OCI-LY7 (cell line): Measurements from ENCODE around the gene MAGEA1.

Source experiments
- EZH2phosphoT487 ChIP-seq: fragments of 200-600 bp; sonication (generic); IDR thresholded peaks from 2 replicates; pipeline ENCODE4 v1.6.1; 2018; ENCODE audit warnings: low read depth, borderline replicate concordance, mild to moderate bottlenecking, mixed run types, antibody characterized with exemption, low read length, moderate library complexity, mixed read lengths
- TF ChIP-seq, protein P1 (sequence below): fragments of 200-600 bp; sonication (generic); conservative IDR thresholded peaks from 2 replicates; pipeline ENCODE4 v1.5.1; 2014; ENCODE audit warnings: mild to moderate bottlenecking, antibody characterized with exemption, low read length, moderate library complexity, mixed read lengths

DNA sequence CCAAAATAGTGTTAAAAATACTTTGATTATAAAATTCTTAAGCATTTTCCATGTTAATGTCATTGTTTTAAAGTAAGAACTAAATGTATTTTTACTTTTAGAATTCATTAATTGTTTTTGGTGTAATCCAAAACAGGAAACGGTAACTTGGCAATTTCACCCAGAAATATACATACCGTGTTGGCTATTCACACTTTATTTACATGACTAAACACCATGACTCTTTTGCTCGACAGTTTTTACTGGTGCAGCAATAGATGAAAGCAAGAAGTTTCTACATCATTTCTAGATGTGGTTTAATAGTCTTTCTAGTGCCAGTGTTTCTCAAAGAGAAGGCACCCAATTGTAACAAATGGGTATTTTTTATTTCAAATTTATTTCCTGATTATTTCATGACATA lies 25.6 kb upstream of the MAGEA1 start:
- TF ChIP-seq, protein P1, sequence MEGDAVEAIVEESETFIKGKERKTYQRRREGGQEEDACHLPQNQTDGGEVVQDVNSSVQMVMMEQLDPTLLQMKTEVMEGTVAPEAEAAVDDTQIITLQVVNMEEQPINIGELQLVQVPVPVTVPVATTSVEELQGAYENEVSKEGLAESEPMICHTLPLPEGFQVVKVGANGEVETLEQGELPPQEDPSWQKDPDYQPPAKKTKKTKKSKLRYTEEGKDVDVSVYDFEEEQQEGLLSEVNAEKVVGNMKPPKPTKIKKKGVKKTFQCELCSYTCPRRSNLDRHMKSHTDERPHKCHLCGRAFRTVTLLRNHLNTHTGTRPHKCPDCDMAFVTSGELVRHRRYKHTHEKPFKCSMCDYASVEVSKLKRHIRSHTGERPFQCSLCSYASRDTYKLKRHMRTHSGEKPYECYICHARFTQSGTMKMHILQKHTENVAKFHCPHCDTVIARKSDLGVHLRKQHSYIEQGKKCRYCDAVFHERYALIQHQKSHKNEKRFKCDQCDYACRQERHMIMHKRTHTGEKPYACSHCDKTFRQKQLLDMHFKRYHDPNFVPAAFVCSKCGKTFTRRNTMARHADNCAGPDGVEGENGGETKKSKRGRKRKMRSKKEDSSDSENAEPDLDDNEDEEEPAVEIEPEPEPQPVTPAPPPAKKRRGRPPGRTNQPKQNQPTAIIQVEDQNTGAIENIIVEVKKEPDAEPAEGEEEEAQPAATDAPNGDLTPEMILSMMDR, result no peak
- TF ChIP-seq EZH2phosphoT487, result no peak
